Gastroesophageal sphincter (tissue), 4 donors: ENCODE results near the gene ANKS1A. TPM values are rescaled to one million over a fixed set of nuclear protein-coding genes. Genes with fewer than 3 reads are reported as not detected.

ENCODE experiments used
- ATAC-seq: fragments of 150-250 bp; one replicate; pipeline ENCODE4 v1.9.1; 2016; ENCODE audit warnings: mild to moderate bottlenecking, moderate library complexity
- H3K27ac ChIP-seq, 4 donors: fragments of 200-600 bp; sonication (generic) in 3 of 4; 1 replicate in 3 of 4; 2 replicates in 1 of 4; pipeline ENCODE4 v1.5.1; 2016 to 2019
- H3K27me3 ChIP-seq: fragments of 200-600 bp; sonication (generic); one replicate; pipeline ENCODE4 v1.5.1; 2019
- H3K36me3 ChIP-seq, 2 donors: fragments of 200-600 bp; sonication (generic); one replicate each; pipeline ENCODE4 v1.5.1; 2019; ENCODE audit warnings: control low read depth in 1 of 2
- H3K4me1 ChIP-seq, 3 donors: fragments of 200-600 bp; sonication (generic); 1 replicate in 2 of 3; 2 replicates in 1 of 3; pipeline ENCODE4 v1.5.1; 2016 to 2019; ENCODE audit warnings: control low read depth in 2 of 3
- H3K4me3 ChIP-seq, 2 donors: fragments of 200-600 bp; sonication (generic); one replicate each; pipeline ENCODE4 v1.5.1; 2019; ENCODE audit warnings: mild to moderate bottlenecking in 1 of 2, moderate library complexity in 1 of 2
- H3K9me3 ChIP-seq, 3 donors: fragments of 200-600 bp; sonication (generic); one replicate each; pipeline ENCODE4 v1.5.1; 2017 to 2019; ENCODE audit warnings: control low read depth in 2 of 3
- EP300 ChIP-seq: sonication (generic); formaldehyde crosslinking; IDR thresholded peaks from one replicate; pipeline ENCODE4 v1.6.1; 2017; ENCODE audit warnings: antibody characterized with exemption, mild to moderate bottlenecking
- POLR2A ChIP-seq, 2 donors: fragments of 450-650 bp; IDR thresholded peaks; one replicate each; pipeline ENCODE4 v1.6.1; 2017; ENCODE audit warnings: antibody characterized with exemption in 2 of 2, mild to moderate bottlenecking in 2 of 2, moderate library complexity in 1 of 2
- POLR2AphosphoS5 ChIP-seq: sonication (generic); formaldehyde crosslinking; IDR thresholded peaks from one replicate; pipeline ENCODE4 v1.6.1; 2017; ENCODE audit warnings: antibody characterized with exemption
- WGBS, 2 donors: methylation state at CpG; one replicate each; pipeline ENCODE4 v1.1.5; 2018; ENCODE audit warnings: low coverage in 1 of 2; 5-methylcytosine and 5-hydroxymethylcytosine counted together
- total RNA-seq, 4 donors: library from RNA; depleted of rRNA; stranded (reverse); fragments of >200 nt; gene quantifications; one replicate each; pipeline ENCODE4 v1.1.0, GENCODE V29; 2016
- TF ChIP-seq, protein P1 (sequence below), 4 experiments: fragments of 200-600 bp in 2 of 4; fragments of 450-650 bp in 2 of 4; sonication (generic) in 1 of 4; IDR thresholded peaks; one replicate each; pipeline ENCODE4 v1.5.1; 2017 to 2019; ENCODE audit warnings: antibody characterized with exemption in 4 of 4, mild to moderate bottlenecking in 2 of 4, moderate library complexity in 2 of 4

Gene ANKS1A
- total RNA-seq, 4 donors from 2014 or later: 52.0 to 135 (median 88.4) TPM

DNA sequence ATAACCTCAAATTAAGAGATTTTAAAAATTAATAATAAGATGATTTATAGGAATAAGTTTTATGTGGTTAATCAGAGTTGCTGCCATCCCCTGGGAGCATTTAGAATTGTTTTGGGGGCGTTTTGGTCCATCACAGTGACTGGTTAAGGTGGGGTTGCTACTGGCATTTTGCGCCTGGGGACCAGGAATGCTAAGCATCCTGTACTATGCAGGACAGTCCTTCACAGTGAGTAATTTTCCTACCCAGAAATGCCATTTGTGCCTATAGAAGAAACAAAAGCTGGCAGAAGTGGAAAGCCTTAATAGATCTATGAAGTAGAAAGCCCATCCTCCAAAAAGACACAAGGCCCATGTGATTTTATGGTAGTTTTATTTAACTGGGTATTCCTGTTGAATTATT is 118.0 kb downstream of the ANKS1A start:
- H3K27me3 ChIP-seq: no peaks in the 10 kb centered on the region
- ATAC-seq: no peak
- peaks cover 0 to 11% (median 0%) of the 10 kb centered on the region in 3 donors for H3K4me1 ChIP-seq
- peaks cover 0 to 19% of the 10 kb centered on the region in 2 donors for H3K36me3 ChIP-seq
- whole genome bisulfite sequencing, 2 donors: 77 to 95% methylated on average over 2 of the region's 2 CpGs
- no peak overlapping the region for H3K27ac ChIP-seq
- H3K9me3 ChIP-seq: no peaks in the 10 kb centered on the region
- no peak overlapping the region for H3K4me3 ChIP-seq
- no peak for TF ChIP-seq EP300
- TF ChIP-seq, protein P1, sequence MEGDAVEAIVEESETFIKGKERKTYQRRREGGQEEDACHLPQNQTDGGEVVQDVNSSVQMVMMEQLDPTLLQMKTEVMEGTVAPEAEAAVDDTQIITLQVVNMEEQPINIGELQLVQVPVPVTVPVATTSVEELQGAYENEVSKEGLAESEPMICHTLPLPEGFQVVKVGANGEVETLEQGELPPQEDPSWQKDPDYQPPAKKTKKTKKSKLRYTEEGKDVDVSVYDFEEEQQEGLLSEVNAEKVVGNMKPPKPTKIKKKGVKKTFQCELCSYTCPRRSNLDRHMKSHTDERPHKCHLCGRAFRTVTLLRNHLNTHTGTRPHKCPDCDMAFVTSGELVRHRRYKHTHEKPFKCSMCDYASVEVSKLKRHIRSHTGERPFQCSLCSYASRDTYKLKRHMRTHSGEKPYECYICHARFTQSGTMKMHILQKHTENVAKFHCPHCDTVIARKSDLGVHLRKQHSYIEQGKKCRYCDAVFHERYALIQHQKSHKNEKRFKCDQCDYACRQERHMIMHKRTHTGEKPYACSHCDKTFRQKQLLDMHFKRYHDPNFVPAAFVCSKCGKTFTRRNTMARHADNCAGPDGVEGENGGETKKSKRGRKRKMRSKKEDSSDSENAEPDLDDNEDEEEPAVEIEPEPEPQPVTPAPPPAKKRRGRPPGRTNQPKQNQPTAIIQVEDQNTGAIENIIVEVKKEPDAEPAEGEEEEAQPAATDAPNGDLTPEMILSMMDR (IDR thresholded peaks at IDR 0.05): no peak
- TF ChIP-seq POLR2A (IDR thresholded peaks at IDR 0.05): no peak
- no peak for TF ChIP-seq POLR2AphosphoS5

DNA sequence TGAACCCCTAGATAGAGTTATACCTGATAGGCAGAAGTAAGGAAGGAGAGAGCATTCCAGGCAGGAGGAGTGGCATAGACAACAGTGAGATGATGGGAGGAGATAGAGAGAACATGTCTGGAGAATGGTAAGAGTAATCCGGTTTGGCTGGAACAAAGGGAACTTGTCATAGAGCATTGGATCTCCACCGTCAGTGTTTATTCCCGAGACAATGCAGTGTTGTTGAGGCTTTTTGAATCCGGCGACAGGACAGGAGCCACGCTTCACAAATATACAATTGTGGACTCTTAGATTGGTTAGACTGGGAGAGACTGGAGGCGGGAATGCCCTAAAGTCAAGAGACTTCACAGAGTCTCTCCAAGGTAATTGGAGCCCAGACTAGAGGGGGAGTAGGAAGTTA is 119.8 kb downstream of the ANKS1A start:
- peaks cover 0 to under 1% of the 10 kb centered on the region in 2 donors for H3K36me3 ChIP-seq
- H3K4me1 ChIP-seq: peaks cover 0 to 14% (median 0%) of the 10 kb centered on the region in 3 donors
- WGBS, 2 donors: 58 to 87% methylated on average over 5 to 6 of the region's 7 CpGs
- H3K9me3 ChIP-seq: no peaks in the 10 kb centered on the region
- TF ChIP-seq POLR2AphosphoS5: no peak
- no peak for TF ChIP-seq EP300
- TF ChIP-seq POLR2A (IDR thresholded peaks at IDR 0.05): no peak
- TF ChIP-seq, protein P1 (IDR thresholded peaks at IDR 0.05): no peak
- ATAC-seq: no peak
- no peaks in the 10 kb centered on the region for H3K27me3 ChIP-seq
- no peak overlapping the region for H3K4me3 ChIP-seq
- no peak overlapping the region for H3K27ac ChIP-seq

DNA sequence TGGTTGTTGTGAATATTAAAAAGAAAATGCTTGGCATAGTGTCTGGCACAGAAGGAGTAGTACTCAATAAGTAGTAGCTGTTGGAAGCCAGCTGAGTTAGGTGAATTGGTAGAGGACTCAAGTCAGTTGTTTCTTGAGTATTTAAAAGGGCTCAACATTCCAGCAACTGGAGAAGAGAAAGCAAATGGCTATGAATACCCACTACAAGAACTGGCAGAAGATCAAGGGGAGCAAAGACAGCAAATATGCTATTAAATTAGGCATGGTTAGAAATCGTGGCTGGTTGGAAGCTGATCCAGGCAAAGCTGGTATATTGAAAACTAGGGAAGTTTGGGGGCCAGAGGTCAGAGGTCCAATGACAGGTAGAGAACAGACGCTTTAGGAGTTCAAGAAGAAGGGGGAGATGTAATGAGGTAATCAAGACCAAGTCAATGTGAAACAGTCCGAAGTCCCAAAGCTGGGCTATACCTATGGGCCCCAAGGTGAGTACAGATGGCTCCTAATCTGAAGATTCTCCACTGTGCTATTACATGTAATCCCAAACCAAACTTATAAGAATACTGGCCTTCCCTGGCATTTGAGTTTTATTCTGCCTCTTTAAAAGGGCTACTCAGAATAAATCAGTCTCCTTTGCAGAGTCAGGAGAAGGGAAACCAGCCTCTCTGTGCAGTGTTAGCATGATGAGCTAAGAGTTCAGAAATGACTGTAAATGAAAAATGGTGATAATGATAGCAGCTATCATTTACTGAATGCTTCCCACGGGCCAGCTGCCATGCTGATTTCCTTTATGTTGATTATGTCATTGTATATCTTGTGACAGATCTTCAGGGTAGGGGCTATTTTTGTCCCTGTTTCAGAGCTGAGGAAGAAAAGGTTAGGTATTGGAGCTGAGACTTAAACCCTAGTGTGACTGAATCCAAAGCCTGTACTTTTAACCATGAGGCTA is 122.3 kb downstream of the ANKS1A start:
- Histone ChIP-seq H3K36me3 (no peaks in the 10 kb centered on the region), H3K4me3 (no peak overlapping the region), H3K9me3 (no peaks in the 10 kb centered on the region), H3K4me1 (peaks cover 9 to 40% (median 18%) of the 10 kb centered on the region in 3 donors), H3K27ac (no peak overlapping the region), H3K27me3 (no peaks in the 10 kb centered on the region)
- no peak for ATAC-seq
- 47 to 53% methylated on average over 3 to 4 of the region's 4 CpGs for WGBS, 2 donors
- TF ChIP-seq, protein P1 (IDR thresholded peaks at IDR 0.05): no peak
- TF ChIP-seq EP300 (no peak), POLR2A (IDR thresholded peaks at IDR 0.05) (no peak), POLR2AphosphoS5 (no peak)

DNA sequence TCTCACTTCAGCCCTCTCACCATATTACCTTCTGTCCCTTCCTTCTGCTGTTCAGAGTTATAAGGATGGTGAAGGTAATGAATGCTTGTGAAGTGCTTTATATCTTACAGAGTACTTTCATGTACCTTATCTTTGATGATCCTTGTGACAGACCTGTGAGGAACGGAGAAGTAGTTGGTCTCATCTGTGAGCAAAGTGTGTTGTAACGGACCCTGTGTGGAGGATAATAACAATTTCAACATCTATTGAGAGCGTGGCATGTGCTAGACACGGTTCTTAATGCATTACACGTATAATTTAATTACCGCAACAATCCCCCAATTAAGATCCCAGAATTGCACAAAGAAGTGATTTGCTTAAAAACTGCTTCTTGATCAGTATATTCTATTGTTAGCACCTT is 124.6 kb downstream of the ANKS1A start:
- 91 to 93% methylated on average over 6 of the region's 6 CpGs for WGBS, 2 donors
- ATAC-seq: no peak
- H3K4me1 ChIP-seq: peaks cover 9 to 46% (median 19%) of the 10 kb centered on the region in 3 donors
- H3K36me3 ChIP-seq: no peaks in the 10 kb centered on the region
- no peak for TF ChIP-seq EP300
- TF ChIP-seq POLR2A (IDR thresholded peaks at IDR 0.05): no peak
- TF ChIP-seq, protein P1 (IDR thresholded peaks at IDR 0.05): no peak
- no peak for TF ChIP-seq POLR2AphosphoS5
- H3K9me3 ChIP-seq: no peaks in the 10 kb centered on the region
- no peak overlapping the region for H3K4me3 ChIP-seq
- H3K27ac ChIP-seq: peak overlapping the region in 3 of 4 donors; percentile 34 to 99 (median 97)
- no peaks in the 10 kb centered on the region for H3K27me3 ChIP-seq
